IPS DF 6.9 (cell line): Measurements from ENCODE around the gene RETREG3.
"Not testable (repeated sequence)": the region's sequence is repeated elsewhere in the genome, so short reads cannot be mapped to it uniquely, and the experiment has no call there.

ENCODE experiments used
- DNase-seq: peaks from one replicate; pipeline ENCODE4 v3.0.0-alpha.2; 2013; ENCODE audit warnings: low read depth, low spot score
- H3K27ac ChIP-seq: one replicate; pipeline ENCODE4 v1.5.1; 2013; ENCODE audit warnings: low read length, control low read depth
- H3K27me3 ChIP-seq: 2 replicates; pipeline ENCODE4 v1.6.1; 2013; ENCODE audit warnings: mild to moderate bottlenecking, low read length; ENCODE audit not compliant: control insufficient read depth, insufficient read depth
- H3K36me3 ChIP-seq: 2 replicates; pipeline ENCODE4 v1.6.1; 2013; ENCODE audit warnings: low read length; ENCODE audit not compliant: control insufficient read depth, insufficient read depth
- H3K4me1 ChIP-seq: 2 replicates; pipeline ENCODE4 v1.6.1; 2013; ENCODE audit warnings: low read length; ENCODE audit not compliant: control insufficient read depth, insufficient read depth
- H3K4me3 ChIP-seq: 2 replicates; pipeline ENCODE4 v1.5.1; 2013; ENCODE audit warnings: mild to moderate bottlenecking, low read length
- H3K9me3 ChIP-seq: 2 replicates; pipeline ENCODE4 v1.6.1; 2013; ENCODE audit warnings: low read length, inconsistent platforms; ENCODE audit not compliant: control insufficient read depth, insufficient read depth
- WGBS: extraction: QIAGEN DNeasy Blood & Tissue Kit; methylation state at CpG from one replicate; pipeline ENCODE4 v1.1.7; 2013; ENCODE audit warnings: mixed read lengths, missing lambda C conversion rate; ENCODE audit not compliant: insufficient read length, insufficient coverage; 5-methylcytosine and 5-hydroxymethylcytosine counted together

The RETREG3 gene

GRCh38 chr17:42612013-42612412 lies 2.8 kb upstream of the RETREG3 start:
- H3K4me1 ChIP-seq = peaks cover 1% of the 10 kb centered on the region; the same call in 1 of the 2 replicates
- peaks cover 34% of the 10 kb centered on the region for H3K36me3 ChIP-seq
- no peak overlapping the region for H3K4me3 ChIP-seq
- WGBS = no CpG with 5 or more reads among the region's 4 CpGs
- no peaks in the 10 kb centered on the region; the same call in 1 of the 2 replicates for H3K27me3 ChIP-seq
- no peak overlapping the region for H3K27ac ChIP-seq
- DNase-seq = no peak
- H3K9me3 ChIP-seq = peaks cover 1% of the 10 kb centered on the region; the same call in 1 of the 2 replicates

GRCh38 chr17:42609814-42610801 lies 934 bp upstream of the RETREG3 start:
- DNase-seq, H3K9me3 ChIP-seq, H3K4me1 ChIP-seq, H3K27ac ChIP-seq, H3K27me3 ChIP-seq: not testable (repeated sequence)
- peaks cover 27% of the 10 kb centered on the region for H3K36me3 ChIP-seq
- no CpG with 5 or more reads among the region's 42 CpGs for WGBS
- peak overlapping the region; percentile 97 for H3K4me3 ChIP-seq

- Histone ChIP-seq H3K27me3 (no peaks in the 10 kb centered on the region; the same call in 1 of the 2 replicates), H3K9me3 (peaks cover 1% of the 10 kb centered on the region; the same call in 1 of the 2 replicates), H3K4me3 (peak overlapping the region; percentile 83), H3K36me3 (peaks cover 12% of the 10 kb centered on the region), H3K27ac (no peak overlapping the region), H3K4me1 (peaks cover 1% of the 10 kb centered on the region; the same call in 1 of the 2 replicates)
- no peak for DNase-seq
- WGBS = no CpG with 5 or more reads among the region's 30 CpGs
Observed at GRCh38 chr17:42608305-42609181, 631 bp downstream of the RETREG3 start.

GRCh38 chr17:42607769-42608168 lies 1.4 kb downstream of the RETREG3 start:
- H3K36me3 ChIP-seq = peaks cover 8% of the 10 kb centered on the region
- H3K27me3 ChIP-seq = no peaks in the 10 kb centered on the region; the same call in 1 of the 2 replicates
- no peak for DNase-seq
- WGBS = no CpG with 5 or more reads among the region's 3 CpGs
- H3K9me3 ChIP-seq = peaks cover under 1% of the 10 kb centered on the region; the same call in 1 of the 2 replicates
- peaks cover 1% of the 10 kb centered on the region; the same call in 1 of the 2 replicates for H3K4me1 ChIP-seq
- H3K4me3 ChIP-seq = no peak overlapping the region
- no peak overlapping the region for H3K27ac ChIP-seq

GRCh38 chr17:42603318-42603717 lies 5.9 kb downstream of the RETREG3 start:
- no peak overlapping the region for H3K4me3 ChIP-seq
- H3K27me3 ChIP-seq = no peaks in the 10 kb centered on the region
- H3K9me3 ChIP-seq = no peaks in the 10 kb centered on the region
- DNase-seq = no peak
- peaks cover 1% of the 10 kb centered on the region; the same call in 1 of the 2 replicates for H3K4me1 ChIP-seq
- H3K36me3 ChIP-seq = no peaks in the 10 kb centered on the region
- WGBS = no CpG with 5 or more reads among the region's 7 CpGs
- H3K27ac ChIP-seq = no peak overlapping the region

- H3K9me3 ChIP-seq = no peaks in the 10 kb centered on the region
- no peaks in the 10 kb centered on the region; the same call in 1 of the 2 replicates for H3K27me3 ChIP-seq
- no peak overlapping the region for H3K27ac ChIP-seq
- H3K36me3 ChIP-seq = no peaks in the 10 kb centered on the region
- no peak for DNase-seq
- no CpG with 5 or more reads among the region's 2 CpGs for WGBS
- no peak overlapping the region for H3K4me3 ChIP-seq
- H3K4me1 ChIP-seq = no peaks in the 10 kb centered on the region
Observed at GRCh38 chr17:42598905-42599304, 10.3 kb downstream of the RETREG3 start.

GRCh38 chr17:42596386-42596785 lies 12.8 kb downstream of the RETREG3 start:
- Histone ChIP-seq H3K9me3 (no peaks in the 10 kb centered on the region), H3K27me3 (no peaks in the 10 kb centered on the region; the same call in 1 of the 2 replicates), H3K36me3 (no peaks in the 10 kb centered on the region; the same call in 1 of the 2 replicates), H3K4me1 (no peaks in the 10 kb centered on the region), H3K27ac (no peak overlapping the region), H3K4me3 (no peak overlapping the region)
- DNase-seq = no peak
- WGBS = no CpG with 5 or more reads among the region's 3 CpGs

- Histone ChIP-seq H3K9me3 (no peaks in the 10 kb centered on the region), H3K36me3 (no peaks in the 10 kb centered on the region; the same call in 1 of the 2 replicates), H3K27me3 (no peaks in the 10 kb centered on the region; the same call in 1 of the 2 replicates), H3K27ac (no peak overlapping the region), H3K4me1 (no peaks in the 10 kb centered on the region), H3K4me3 (no peak overlapping the region)
- DNase-seq = no peak
- no CpG with 5 or more reads among the region's 9 CpGs for WGBS
Observed at GRCh38 chr17:42591411-42591810, 17.8 kb downstream of the RETREG3 start.

- no peaks in the 10 kb centered on the region; the same call in 1 of the 2 replicates for H3K27me3 ChIP-seq
- H3K36me3 ChIP-seq = no peaks in the 10 kb centered on the region; the same call in 1 of the 2 replicates
- H3K4me3 ChIP-seq = no peak overlapping the region
- no peaks in the 10 kb centered on the region for H3K9me3 ChIP-seq
- H3K27ac ChIP-seq = no peak overlapping the region
- no peak for DNase-seq
- whole genome bisulfite sequencing = no CpG with 5 or more reads among the region's 2 CpGs
- no peaks in the 10 kb centered on the region for H3K4me1 ChIP-seq
Observed at GRCh38 chr17:42590886-42591285, 18.3 kb downstream of the RETREG3 start.
